Measurements from ENCODE around the gene EFHB.

DNA sequence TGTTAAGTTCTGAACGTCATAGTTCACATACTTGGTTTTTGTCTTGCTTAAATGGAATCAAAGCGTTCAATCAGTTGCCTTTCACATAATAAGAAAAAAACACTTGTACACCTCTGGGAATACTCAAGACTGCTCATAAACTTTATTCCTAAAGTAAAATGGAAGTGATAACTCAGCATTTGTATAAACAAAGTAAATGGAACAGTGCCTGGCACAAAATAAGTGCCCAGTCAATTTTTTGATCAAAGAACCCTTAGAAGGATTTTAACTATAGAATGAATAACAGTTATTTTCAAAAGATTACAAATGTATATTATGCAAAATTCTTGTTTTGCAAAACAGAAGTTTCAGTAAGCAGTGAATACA, 14.2 kb upstream of the EFHB start:
- TF ChIP-seq, protein P1, sequence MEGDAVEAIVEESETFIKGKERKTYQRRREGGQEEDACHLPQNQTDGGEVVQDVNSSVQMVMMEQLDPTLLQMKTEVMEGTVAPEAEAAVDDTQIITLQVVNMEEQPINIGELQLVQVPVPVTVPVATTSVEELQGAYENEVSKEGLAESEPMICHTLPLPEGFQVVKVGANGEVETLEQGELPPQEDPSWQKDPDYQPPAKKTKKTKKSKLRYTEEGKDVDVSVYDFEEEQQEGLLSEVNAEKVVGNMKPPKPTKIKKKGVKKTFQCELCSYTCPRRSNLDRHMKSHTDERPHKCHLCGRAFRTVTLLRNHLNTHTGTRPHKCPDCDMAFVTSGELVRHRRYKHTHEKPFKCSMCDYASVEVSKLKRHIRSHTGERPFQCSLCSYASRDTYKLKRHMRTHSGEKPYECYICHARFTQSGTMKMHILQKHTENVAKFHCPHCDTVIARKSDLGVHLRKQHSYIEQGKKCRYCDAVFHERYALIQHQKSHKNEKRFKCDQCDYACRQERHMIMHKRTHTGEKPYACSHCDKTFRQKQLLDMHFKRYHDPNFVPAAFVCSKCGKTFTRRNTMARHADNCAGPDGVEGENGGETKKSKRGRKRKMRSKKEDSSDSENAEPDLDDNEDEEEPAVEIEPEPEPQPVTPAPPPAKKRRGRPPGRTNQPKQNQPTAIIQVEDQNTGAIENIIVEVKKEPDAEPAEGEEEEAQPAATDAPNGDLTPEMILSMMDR (IDR thresholded peaks at IDR 0.05 in 2 of 3, conservative IDR thresholded peaks at IDR 0.05 in 1 of 3; ENCODE audit: borderline replicate concordance in 1 of 3, insufficient read depth in 1 of 3, low read depth in 2 of 3, low read length in 2 of 3), result no peak
- TF ChIP-seq, protein P2, sequence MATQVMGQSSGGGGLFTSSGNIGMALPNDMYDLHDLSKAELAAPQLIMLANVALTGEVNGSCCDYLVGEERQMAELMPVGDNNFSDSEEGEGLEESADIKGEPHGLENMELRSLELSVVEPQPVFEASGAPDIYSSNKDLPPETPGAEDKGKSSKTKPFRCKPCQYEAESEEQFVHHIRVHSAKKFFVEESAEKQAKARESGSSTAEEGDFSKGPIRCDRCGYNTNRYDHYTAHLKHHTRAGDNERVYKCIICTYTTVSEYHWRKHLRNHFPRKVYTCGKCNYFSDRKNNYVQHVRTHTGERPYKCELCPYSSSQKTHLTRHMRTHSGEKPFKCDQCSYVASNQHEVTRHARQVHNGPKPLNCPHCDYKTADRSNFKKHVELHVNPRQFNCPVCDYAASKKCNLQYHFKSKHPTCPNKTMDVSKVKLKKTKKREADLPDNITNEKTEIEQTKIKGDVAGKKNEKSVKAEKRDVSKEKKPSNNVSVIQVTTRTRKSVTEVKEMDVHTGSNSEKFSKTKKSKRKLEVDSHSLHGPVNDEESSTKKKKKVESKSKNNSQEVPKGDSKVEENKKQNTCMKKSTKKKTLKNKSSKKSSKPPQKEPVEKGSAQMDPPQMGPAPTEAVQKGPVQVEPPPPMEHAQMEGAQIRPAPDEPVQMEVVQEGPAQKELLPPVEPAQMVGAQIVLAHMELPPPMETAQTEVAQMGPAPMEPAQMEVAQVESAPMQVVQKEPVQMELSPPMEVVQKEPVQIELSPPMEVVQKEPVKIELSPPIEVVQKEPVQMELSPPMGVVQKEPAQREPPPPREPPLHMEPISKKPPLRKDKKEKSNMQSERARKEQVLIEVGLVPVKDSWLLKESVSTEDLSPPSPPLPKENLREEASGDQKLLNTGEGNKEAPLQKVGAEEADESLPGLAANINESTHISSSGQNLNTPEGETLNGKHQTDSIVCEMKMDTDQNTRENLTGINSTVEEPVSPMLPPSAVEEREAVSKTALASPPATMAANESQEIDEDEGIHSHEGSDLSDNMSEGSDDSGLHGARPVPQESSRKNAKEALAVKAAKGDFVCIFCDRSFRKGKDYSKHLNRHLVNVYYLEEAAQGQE (IDR thresholded peaks at IDR 0.05; ENCODE audit: low read depth), result no peak
- TF ChIP-seq, protein P3, sequence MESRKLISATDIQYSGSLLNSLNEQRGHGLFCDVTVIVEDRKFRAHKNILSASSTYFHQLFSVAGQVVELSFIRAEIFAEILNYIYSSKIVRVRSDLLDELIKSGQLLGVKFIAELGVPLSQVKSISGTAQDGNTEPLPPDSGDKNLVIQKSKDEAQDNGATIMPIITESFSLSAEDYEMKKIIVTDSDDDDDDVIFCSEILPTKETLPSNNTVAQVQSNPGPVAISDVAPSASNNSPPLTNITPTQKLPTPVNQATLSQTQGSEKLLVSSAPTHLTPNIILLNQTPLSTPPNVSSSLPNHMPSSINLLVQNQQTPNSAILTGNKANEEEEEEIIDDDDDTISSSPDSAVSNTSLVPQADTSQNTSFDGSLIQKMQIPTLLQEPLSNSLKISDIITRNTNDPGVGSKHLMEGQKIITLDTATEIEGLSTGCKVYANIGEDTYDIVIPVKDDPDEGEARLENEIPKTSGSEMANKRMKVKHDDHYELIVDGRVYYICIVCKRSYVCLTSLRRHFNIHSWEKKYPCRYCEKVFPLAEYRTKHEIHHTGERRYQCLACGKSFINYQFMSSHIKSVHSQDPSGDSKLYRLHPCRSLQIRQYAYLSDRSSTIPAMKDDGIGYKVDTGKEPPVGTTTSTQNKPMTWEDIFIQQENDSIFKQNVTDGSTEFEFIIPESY (IDR thresholded peaks at IDR 0.05; ENCODE audit: extremely low read depth, insufficient replicate concordance, low read length), result no peak
- TF ChIP-seq CEBPB (IDR thresholded peaks at IDR 0.05; ENCODE audit: low read depth) (no peak), JUND (IDR thresholded peaks at IDR 0.05) (no peak), FOSL1 (IDR thresholded peaks at IDR 0.05; ENCODE audit: low read depth) (no peak), RAD21 (IDR thresholded peaks at IDR 0.05; ENCODE audit: low read depth) (no peak), EZH2 (IDR thresholded peaks at IDR 0.05) (no peak), TCF7L2 (IDR thresholded peaks at IDR 0.05; ENCODE audit: borderline replicate concordance, extremely low read depth, insufficient read depth, insufficient read length) (no peak), EZH2phosphoT487 (IDR thresholded peaks at IDR 0.05; ENCODE audit: borderline replicate concordance) (no peak), POLR2A (IDR thresholded peaks at IDR 0.05; ENCODE audit: borderline replicate concordance, extremely low read depth, insufficient read depth, insufficient read length) (no peak), POLR2AphosphoS5 (IDR thresholded peaks at IDR 0.05; ENCODE audit: low read depth, low read length) (no peak)
- TF ChIP-seq, protein P4, sequence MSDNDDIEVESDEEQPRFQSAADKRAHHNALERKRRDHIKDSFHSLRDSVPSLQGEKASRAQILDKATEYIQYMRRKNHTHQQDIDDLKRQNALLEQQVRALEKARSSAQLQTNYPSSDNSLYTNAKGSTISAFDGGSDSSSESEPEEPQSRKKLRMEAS (IDR thresholded peaks at IDR 0.05), result no peak
- TF ChIP-seq, protein P5, sequence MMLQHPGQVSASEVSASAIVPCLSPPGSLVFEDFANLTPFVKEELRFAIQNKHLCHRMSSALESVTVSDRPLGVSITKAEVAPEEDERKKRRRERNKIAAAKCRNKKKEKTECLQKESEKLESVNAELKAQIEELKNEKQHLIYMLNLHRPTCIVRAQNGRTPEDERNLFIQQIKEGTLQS (IDR thresholded peaks at IDR 0.05), result no peak
